Measurements from ENCODE around the gene GJB4.

DNA sequence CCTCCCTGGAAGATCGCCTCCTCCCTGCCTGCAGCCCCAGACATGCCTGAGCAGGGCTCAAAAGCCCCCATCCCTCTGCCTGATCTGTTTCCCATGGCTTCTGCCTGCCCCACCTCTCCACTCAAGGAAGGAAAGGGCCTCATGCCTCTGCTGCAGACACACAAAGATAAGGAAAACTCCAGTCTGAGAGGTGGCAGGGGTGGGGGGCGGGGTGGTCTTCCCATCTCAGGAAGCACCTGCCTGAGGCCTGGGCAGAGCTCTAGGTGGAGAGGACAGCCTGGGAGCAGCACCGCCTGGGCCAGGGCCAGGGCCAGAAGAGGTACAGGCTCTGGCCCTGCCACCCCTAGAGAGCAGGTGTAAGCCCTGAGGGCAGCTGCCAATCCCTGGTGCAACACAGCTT is 17.4 kb downstream of the GJB4 start:
- TF ChIP-seq, protein P1, sequence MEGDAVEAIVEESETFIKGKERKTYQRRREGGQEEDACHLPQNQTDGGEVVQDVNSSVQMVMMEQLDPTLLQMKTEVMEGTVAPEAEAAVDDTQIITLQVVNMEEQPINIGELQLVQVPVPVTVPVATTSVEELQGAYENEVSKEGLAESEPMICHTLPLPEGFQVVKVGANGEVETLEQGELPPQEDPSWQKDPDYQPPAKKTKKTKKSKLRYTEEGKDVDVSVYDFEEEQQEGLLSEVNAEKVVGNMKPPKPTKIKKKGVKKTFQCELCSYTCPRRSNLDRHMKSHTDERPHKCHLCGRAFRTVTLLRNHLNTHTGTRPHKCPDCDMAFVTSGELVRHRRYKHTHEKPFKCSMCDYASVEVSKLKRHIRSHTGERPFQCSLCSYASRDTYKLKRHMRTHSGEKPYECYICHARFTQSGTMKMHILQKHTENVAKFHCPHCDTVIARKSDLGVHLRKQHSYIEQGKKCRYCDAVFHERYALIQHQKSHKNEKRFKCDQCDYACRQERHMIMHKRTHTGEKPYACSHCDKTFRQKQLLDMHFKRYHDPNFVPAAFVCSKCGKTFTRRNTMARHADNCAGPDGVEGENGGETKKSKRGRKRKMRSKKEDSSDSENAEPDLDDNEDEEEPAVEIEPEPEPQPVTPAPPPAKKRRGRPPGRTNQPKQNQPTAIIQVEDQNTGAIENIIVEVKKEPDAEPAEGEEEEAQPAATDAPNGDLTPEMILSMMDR (IDR thresholded peaks at IDR 0.05) = no peak
- no peak for TF ChIP-seq EZH2phosphoT487 (IDR thresholded peaks at IDR 0.05)
- TF ChIP-seq EZH2 (IDR thresholded peaks at IDR 0.05) = no peak

Measured in neural progenitor cell (in vitro differentiated cells).